Measurements from ENCODE around the gene AHNAK. TPM values are rescaled to one million over a fixed set of nuclear protein-coding genes. Genes with fewer than 3 reads are reported as not detected.

AHNAK gene
- total RNA-seq, 1 donor from 2014 or later, result 302 TPM

DNA sequence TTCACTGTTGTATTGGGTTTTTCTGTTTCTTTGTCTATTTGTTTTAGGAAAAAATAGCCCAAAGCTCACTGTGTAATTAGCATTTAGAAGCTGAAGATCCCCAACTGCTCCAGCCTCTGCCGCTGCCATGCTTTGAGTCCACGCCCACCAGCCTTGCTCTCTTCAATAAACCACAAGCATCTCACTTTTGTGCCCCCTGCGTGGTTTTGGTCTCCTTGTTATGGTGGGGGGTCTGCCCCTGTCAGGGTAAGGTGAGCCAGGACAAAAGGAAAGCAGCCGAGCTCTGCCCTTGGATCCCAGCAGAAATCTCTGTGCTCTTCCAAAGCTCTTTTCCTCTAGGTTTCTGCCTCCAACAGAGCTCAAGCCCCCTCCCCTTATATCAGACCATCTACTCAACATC, 123.6 kb downstream of the AHNAK start:
- Mint-ChIP-seq H3K9me3 (no peaks in the 10 kb centered on the region), H3K4me1 (ENCODE audit: unreplicated experiment) (peaks cover 40% of the 10 kb centered on the region), H3K27me3 (peaks cover 8% of the 10 kb centered on the region), H3K36me3 (no peaks in the 10 kb centered on the region), H3K4me3 (peak overlapping the region; percentile 38), H3K27ac (peak overlapping the region; percentile 71)
- no peak for DNase-seq (ENCODE audit: extremely low spot score, unreplicated experiment)
- TF ChIP-seq, protein P1, sequence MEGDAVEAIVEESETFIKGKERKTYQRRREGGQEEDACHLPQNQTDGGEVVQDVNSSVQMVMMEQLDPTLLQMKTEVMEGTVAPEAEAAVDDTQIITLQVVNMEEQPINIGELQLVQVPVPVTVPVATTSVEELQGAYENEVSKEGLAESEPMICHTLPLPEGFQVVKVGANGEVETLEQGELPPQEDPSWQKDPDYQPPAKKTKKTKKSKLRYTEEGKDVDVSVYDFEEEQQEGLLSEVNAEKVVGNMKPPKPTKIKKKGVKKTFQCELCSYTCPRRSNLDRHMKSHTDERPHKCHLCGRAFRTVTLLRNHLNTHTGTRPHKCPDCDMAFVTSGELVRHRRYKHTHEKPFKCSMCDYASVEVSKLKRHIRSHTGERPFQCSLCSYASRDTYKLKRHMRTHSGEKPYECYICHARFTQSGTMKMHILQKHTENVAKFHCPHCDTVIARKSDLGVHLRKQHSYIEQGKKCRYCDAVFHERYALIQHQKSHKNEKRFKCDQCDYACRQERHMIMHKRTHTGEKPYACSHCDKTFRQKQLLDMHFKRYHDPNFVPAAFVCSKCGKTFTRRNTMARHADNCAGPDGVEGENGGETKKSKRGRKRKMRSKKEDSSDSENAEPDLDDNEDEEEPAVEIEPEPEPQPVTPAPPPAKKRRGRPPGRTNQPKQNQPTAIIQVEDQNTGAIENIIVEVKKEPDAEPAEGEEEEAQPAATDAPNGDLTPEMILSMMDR (conservative IDR thresholded peaks at IDR 0.05), result no peak

DNA sequence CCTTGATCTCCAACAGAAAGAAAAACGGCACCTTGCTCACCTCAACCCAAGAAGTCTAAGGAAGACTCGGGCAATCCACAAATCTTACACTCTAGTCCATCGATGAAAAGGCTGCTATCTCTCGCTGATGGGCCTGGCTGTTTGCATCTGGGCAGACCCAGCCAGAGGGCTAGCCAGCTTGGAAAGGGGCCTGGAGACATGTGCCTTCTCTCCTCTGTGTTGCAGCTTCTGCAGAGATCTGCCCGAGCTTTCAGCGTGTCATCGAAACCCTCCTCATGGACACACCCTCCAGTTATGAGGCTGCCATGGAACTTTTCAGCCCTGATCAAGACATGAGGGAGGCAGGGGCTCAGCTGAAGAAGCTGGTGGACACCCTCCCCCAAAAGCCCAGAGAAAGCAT, 124.6 kb downstream of the AHNAK start:
- DNase-seq (ENCODE audit: extremely low spot score, unreplicated experiment), result no peak
- Mint-ChIP-seq H3K9me3 (no peaks in the 10 kb centered on the region), H3K36me3 (no peaks in the 10 kb centered on the region), H3K4me3 (no peak overlapping the region), H3K27ac (no peak overlapping the region), H3K27me3 (peaks cover 8% of the 10 kb centered on the region), H3K4me1 (ENCODE audit: unreplicated experiment) (peaks cover 35% of the 10 kb centered on the region)
- TF ChIP-seq, protein P1 (conservative IDR thresholded peaks at IDR 0.05), result no peak

DNA sequence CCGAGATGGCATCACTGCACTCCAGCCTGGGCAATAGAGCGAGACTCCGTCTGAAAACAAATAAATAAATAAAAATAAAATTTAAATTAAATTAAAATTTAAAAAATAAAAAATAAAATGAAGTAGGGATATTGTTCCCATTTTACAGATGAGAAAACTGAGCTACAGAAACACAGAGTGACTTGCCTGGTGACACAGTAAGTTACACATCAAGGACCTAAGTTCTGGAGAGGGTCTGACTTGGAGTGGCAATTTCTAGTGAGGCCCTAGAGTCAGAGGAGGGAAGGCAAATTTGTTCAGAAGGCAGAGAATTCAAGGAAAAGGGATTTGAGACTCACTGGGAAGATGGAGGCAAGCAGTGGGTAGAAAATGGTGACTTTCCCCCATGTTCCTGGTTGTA, 125.7 kb downstream of the AHNAK start:
- Mint-ChIP-seq H3K27ac (no peak overlapping the region), H3K27me3 (peaks cover 8% of the 10 kb centered on the region), H3K4me3 (no peak overlapping the region), H3K4me1 (ENCODE audit: unreplicated experiment) (peaks cover 26% of the 10 kb centered on the region), H3K9me3 (no peaks in the 10 kb centered on the region), H3K36me3 (no peaks in the 10 kb centered on the region)
- DNase-seq (ENCODE audit: extremely low spot score, unreplicated experiment), result no peak
- TF ChIP-seq, protein P1 (conservative IDR thresholded peaks at IDR 0.05), result no peak

DNA sequence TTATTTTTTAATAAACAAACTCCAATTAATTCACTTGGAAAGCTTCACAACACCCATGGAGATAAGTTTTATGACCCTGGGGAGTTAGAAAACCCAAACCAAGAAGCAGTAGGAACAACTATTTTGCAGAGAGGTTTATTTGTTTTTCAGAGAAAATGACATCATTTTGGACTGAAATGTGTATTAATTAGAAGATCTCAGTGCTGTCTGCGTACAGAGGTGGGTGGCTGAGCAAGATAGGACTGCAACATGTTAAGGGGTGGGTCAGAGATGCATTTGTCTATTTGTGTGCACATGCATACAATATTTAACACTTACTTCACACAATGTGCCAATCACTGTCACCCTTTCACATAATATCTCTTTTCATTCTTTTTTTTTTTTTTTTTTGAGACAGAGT, 126.7 kb downstream of the AHNAK start:
- Mint-ChIP-seq H3K9me3 (no peaks in the 10 kb centered on the region), H3K36me3 (no peaks in the 10 kb centered on the region), H3K27ac (no peak overlapping the region), H3K4me3 (no peak overlapping the region), H3K4me1 (ENCODE audit: unreplicated experiment) (peaks cover 26% of the 10 kb centered on the region), H3K27me3 (peaks cover 8% of the 10 kb centered on the region)
- DNase-seq (ENCODE audit: extremely low spot score, unreplicated experiment), result no peak
- TF ChIP-seq, protein P1 (conservative IDR thresholded peaks at IDR 0.05), result no peak

DNA sequence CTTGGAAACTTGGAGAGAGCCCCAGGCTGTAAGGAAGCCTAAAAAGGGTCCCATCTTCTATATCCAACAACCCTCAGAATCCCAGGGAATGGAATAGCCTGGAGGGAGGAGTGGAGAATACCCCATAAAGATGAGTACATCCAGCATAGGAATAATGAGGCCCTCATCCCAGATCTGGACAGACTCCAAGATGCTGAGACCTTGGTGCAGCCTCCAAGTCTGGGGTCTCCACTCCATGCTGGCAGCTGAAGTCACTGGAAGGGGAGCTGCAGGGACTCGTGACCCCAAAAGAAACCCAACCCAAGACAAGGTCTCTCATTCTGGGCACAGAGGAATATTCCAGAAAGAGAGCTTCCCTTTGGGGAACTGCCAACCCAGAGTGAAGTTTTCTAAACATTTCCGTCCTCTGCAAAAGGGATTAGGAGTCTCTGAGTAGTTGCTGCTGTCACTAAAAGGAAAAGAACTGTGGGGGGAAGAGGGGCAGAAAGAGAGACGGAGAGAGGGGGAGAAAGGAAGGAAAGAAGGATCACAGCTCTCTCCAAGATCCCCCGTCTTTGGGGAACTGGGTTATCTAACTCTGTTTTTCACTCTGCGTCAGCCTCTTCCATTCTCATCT, 127.2 kb downstream of the AHNAK start:
- DNase-seq (ENCODE audit: extremely low spot score, unreplicated experiment), result no peak
- no peaks in the 10 kb centered on the region for H3K36me3 Mint-ChIP-seq
- peaks cover 26% of the 10 kb centered on the region for H3K4me1 Mint-ChIP-seq (ENCODE audit: unreplicated experiment)
- no peak overlapping the region for H3K4me3 Mint-ChIP-seq
- H3K27ac Mint-ChIP-seq, result no peak overlapping the region
- H3K9me3 Mint-ChIP-seq, result no peaks in the 10 kb centered on the region
- TF ChIP-seq, protein P1 (conservative IDR thresholded peaks at IDR 0.05), result no peak
- H3K27me3 Mint-ChIP-seq, result peaks cover 8% of the 10 kb centered on the region

DNA sequence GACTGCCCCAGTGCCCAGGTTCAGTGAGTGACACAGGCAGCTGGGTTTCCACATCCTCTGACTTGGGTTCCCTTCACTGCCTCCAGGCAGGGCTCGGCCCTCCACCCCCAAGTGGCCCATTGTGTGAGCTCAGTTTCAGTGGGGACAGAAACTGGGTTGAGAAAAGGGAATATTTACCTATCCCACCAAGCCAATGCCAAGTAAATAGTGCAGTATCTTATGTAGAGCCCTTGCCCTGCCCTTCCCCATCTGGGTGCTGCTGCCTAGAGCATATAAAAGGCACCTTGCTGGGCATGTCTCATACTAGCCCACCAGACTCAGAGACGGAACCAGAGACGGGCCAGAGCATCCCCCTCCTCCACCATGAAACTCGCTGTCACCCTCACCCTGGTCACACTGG, 127.9 kb downstream of the AHNAK start, which contains the start of gene SCGB1A1:
Gene SCGB1A1 (plus strand): TSS at position 301 of the 400 bp plus-strand sequence. CDS start 63 bp downstream, at position 364.
- no peak for DNase-seq (ENCODE audit: extremely low spot score, unreplicated experiment)
- H3K4me3 Mint-ChIP-seq, result no peak within 1 kb of the TSS
- H3K4me1 Mint-ChIP-seq (ENCODE audit: unreplicated experiment), result peaks cover 25% of the 10 kb centered on the region
- TF ChIP-seq, protein P1 (conservative IDR thresholded peaks at IDR 0.05), result no peak
- no peaks in the 10 kb centered on the region for H3K9me3 Mint-ChIP-seq
- H3K36me3 Mint-ChIP-seq, result no peaks in the 10 kb centered on the region
- H3K27me3 Mint-ChIP-seq, result peaks cover 8% of the 10 kb centered on the region
- no peak within 1 kb of the TSS for H3K27ac Mint-ChIP-seq
